Measurements from ENCODE around the gene ADPRH. TPM values are rescaled to one million over a fixed set of nuclear protein-coding genes. Genes with fewer than 3 reads are reported as not detected.

ADPRH gene
- total and polyA plus RNA-seq, 10 of the 15 experiments (the other 5 are each of a cell fraction or from before 2014, with no cell fraction given), result 2.3 to 32.6 (median 19.0) TPM

DNA sequence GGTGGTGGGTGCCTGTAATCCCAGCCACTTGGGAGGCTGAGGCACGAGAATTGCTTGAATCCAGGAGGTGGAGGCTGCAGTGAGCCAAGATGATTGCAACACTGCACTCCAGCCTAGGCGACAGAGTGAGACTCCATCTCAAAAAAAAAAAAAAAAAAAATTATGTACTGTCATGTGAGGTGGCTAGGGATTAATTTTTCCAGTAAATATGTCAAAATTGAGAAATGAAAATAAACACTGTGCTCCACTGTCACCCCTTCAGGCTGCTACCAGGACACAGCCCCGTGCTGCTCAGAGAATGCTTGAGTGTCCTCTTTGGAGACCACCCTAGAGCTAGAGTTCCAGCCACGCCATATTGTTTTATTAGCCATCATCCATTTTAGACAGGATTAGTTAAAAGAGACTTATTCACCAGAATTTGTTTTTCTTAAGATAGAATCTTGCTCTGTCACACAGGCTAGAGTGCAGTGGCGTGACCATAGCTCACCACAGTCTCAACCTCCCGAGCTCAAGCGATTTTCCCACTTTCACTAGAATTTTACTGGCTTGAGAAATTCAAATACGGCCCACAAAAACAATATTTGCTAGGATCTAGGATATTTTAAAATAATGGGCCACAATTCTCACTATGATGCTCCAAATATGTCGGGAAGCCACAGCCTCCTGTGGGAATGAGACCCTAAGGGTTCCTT, 20.5 kb upstream of the ADPRH start:
- Histone ChIP-seq H3K27me3 (replicated peaks in 1 of 2; ENCODE audit: control insufficient read depth in 2 of 2, insufficient read depth in 2 of 2, low read length in 1 of 2) (no peaks in the 10 kb centered on the region), H3K27ac (ENCODE audit: control insufficient read depth, insufficient read depth) (peak overlapping the region; percentile 98), H3K4me3 (peak overlapping the region; percentile 76), H3K36me3 (ENCODE audit: control insufficient read depth in 2 of 2, insufficient read depth in 2 of 2, low read length in 1 of 2) (peaks cover 0 to 3% of the 10 kb centered on the region in 2 experiments; a peak in 1 of 4 replicates), H3K79me2 (ENCODE audit: control insufficient read depth, insufficient read depth, low read length) (peaks cover 87% of the 10 kb centered on the region), H4K20me1 (ENCODE audit: control insufficient read depth, insufficient read depth) (no peaks in the 10 kb centered on the region), H3K4me2 (ENCODE audit: control insufficient read depth, insufficient read depth) (peak overlapping the region; percentile 98), H3K9ac (ENCODE audit: control insufficient read depth, insufficient read depth, low read length) (peak overlapping the region; percentile 99), H2AFZ (ENCODE audit: control insufficient read depth, low read depth, low read length) (peak overlapping the region; percentile 67), H3K9me3 (replicated peaks; ENCODE audit: control insufficient read depth, insufficient read depth, low read length) (peaks cover 2% of the 10 kb centered on the region; the same call in 1 of the 3 replicates), H3K4me1 (ENCODE audit: control insufficient read depth, insufficient read depth, low read length) (peaks cover 27% of the 10 kb centered on the region)
- FAIRE-seq, result no peak
- in situ Hi-C loops (cut with MboI), result no loop called here
- no peak for DNase-seq (ENCODE audit: low read depth, low spot score)
- ATAC-seq, result peak; percentile 3
- intact Hi-C loops (cut with micrococcal nuclease; ENCODE audit: unreplicated experiment), result loop anchor here (1.0 to 10.0 kb wide), 7 partner anchors 60 to 536 kb away; partner anchors contain the start of genes COX17, GSK3B, POGLUT1 and TIMMDC1
- BruUV-seq (replicated peaks), result TSS peak; percentile 48
- RAD21 ChIA-PET (ENCODE audit: unreplicated experiment), result interaction anchor here (0.7 to 11.9 kb wide), 22 partner anchors 8 to 318 kb away, joined by 3 to 239 read pairs (median 5); partner anchors contain the start of genes B4GALT4, COX17, PLA1A and TMEM39A
- WGBS (ENCODE audit: insufficient coverage, insufficient replicate concordance, low lambda C conversion rate, missing lambda C conversion rate), result under 1% methylated on average over 8 of the region's 9 CpGs
- SMC1A ChIA-PET (ENCODE audit: uncharacterized antibody, unreplicated experiment), result interaction anchor here (0.9 to 8.9 kb wide), 26 partner anchors 8 to 285 kb away, joined by 3 to 151 read pairs (median 5); partner anchors contain the start of genes ADPRH, COX17 and PLA1A
- POLR2A ChIA-PET, result interaction anchor here (0.7 to 6.4 kb wide), 15 partner anchors 9 to 131 kb away, joined by 3 to 104 read pairs (median 6); partner anchors contain the start of genes ADPRH, COX17, PLA1A and TIMMDC1
- CTCF ChIA-PET, result interaction anchor here (0.5 to 6.0 kb wide), 27 partner anchors 9 to 676 kb away, joined by 3 to 60 read pairs (median 5); partner anchors contain the start of genes ARHGAP31, COX17, TIMMDC1 and TMEM39A
- no peak for TF ChIP-seq NR2C2 (IDR thresholded peaks at IDR 0.05; ENCODE audit: borderline replicate concordance, control insufficient read depth, insufficient read length, low read depth)
- TF ChIP-seq, protein P1, sequence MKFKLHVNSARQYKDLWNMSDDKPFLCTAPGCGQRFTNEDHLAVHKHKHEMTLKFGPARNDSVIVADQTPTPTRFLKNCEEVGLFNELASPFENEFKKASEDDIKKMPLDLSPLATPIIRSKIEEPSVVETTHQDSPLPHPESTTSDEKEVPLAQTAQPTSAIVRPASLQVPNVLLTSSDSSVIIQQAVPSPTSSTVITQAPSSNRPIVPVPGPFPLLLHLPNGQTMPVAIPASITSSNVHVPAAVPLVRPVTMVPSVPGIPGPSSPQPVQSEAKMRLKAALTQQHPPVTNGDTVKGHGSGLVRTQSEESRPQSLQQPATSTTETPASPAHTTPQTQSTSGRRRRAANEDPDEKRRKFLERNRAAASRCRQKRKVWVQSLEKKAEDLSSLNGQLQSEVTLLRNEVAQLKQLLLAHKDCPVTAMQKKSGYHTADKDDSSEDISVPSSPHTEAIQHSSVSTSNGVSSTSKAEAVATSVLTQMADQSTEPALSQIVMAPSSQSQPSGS (IDR thresholded peaks at IDR 0.05; ENCODE audit: low read length), result no peak; the same call in 1 of the 2 replicates
- TF ChIP-seq MEF2B (IDR thresholded peaks at IDR 0.05; ENCODE audit: partially characterized antibody, poor library complexity, severe bottlenecking), result no peak
- 0 out of 2 replicates have a peak, but pooled peaks have one; percentile 55 for TF ChIP-seq MXI1 (IDR thresholded peaks at IDR 0.05; ENCODE audit: low read depth, low read length)
- TF ChIP-seq, protein P2, sequence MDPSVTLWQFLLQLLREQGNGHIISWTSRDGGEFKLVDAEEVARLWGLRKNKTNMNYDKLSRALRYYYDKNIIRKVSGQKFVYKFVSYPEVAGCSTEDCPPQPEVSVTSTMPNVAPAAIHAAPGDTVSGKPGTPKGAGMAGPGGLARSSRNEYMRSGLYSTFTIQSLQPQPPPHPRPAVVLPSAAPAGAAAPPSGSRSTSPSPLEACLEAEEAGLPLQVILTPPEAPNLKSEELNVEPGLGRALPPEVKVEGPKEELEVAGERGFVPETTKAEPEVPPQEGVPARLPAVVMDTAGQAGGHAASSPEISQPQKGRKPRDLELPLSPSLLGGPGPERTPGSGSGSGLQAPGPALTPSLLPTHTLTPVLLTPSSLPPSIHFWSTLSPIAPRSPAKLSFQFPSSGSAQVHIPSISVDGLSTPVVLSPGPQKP (IDR thresholded peaks at IDR 0.05; ENCODE audit: low read depth, low read length), result no peak
- TF ChIP-seq, protein P3, sequence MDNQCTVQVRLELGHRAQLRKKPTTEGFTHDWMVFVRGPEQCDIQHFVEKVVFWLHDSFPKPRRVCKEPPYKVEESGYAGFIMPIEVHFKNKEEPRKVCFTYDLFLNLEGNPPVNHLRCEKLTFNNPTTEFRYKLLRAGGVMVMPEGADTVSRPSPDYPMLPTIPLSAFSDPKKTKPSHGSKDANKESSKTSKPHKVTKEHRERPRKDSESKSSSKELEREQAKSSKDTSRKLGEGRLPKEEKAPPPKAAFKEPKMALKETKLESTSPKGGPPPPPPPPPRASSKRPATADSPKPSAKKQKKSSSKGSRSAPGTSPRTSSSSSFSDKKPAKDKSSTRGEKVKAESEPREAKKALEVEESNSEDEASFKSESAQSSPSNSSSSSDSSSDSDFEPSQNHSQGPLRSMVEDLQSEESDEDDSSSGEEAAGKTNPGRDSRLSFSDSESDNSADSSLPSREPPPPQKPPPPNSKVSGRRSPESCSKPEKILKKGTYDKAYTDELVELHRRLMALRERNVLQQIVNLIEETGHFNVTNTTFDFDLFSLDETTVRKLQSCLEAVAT (IDR thresholded peaks at IDR 0.05), result peak; percentile 63
- TF ChIP-seq MTA2 (IDR thresholded peaks at IDR 0.05; ENCODE audit: low read depth), result no peak
- 0 out of 2 replicates have a peak, but pooled peaks have one; percentile 18 for TF ChIP-seq RCOR1 (conservative IDR thresholded peaks at IDR 0.05; ENCODE audit: low read depth, low read length)
- 0 out of 2 replicates have a peak, but pooled peaks have one; percentile 16 for TF ChIP-seq TAF1 (IDR thresholded peaks at IDR 0.05; ENCODE audit: borderline replicate concordance, low read depth, low read length)
- TF ChIP-seq, protein P4, sequence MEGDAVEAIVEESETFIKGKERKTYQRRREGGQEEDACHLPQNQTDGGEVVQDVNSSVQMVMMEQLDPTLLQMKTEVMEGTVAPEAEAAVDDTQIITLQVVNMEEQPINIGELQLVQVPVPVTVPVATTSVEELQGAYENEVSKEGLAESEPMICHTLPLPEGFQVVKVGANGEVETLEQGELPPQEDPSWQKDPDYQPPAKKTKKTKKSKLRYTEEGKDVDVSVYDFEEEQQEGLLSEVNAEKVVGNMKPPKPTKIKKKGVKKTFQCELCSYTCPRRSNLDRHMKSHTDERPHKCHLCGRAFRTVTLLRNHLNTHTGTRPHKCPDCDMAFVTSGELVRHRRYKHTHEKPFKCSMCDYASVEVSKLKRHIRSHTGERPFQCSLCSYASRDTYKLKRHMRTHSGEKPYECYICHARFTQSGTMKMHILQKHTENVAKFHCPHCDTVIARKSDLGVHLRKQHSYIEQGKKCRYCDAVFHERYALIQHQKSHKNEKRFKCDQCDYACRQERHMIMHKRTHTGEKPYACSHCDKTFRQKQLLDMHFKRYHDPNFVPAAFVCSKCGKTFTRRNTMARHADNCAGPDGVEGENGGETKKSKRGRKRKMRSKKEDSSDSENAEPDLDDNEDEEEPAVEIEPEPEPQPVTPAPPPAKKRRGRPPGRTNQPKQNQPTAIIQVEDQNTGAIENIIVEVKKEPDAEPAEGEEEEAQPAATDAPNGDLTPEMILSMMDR (IDR thresholded peaks at IDR 0.05 in 2 of 3, conservative IDR thresholded peaks at IDR 0.05 in 1 of 3; ENCODE audit: control insufficient read depth in 2 of 3, extremely low read depth in 1 of 3, insufficient read depth in 1 of 3, low read depth in 3 of 3, low read length in 3 of 3), result 0 out of 6 replicates have a peak, but pooled peaks of 1 of the 3 experiments have one; percentile 2
- 0 out of 2 replicates have a peak, but pooled peaks have one; percentile 25 for TF ChIP-seq CREB1 (IDR thresholded peaks at IDR 0.05; ENCODE audit: low read depth)
- no peak for TF ChIP-seq NFXL1 (IDR thresholded peaks at IDR 0.05; ENCODE audit: borderline replicate concordance)
- peak; percentile 89 for TF ChIP-seq YY1 (IDR thresholded peaks at IDR 0.05; ENCODE audit: low read depth, low read length)
- TF ChIP-seq RUNX3 (IDR thresholded peaks at IDR 0.05; ENCODE audit: low read length), result peak; percentile 37; the same call in 1 of the 2 replicates
- TF ChIP-seq PAX5 (IDR thresholded peaks at IDR 0.05; ENCODE audit: borderline replicate concordance, low read depth, low read length), result peak; percentile 63; the same call in 1 of the 2 replicates
- peak in 1 of 2 experiments; percentile 1; a peak in 2 of 4 replicates for TF ChIP-seq IKZF2 (IDR thresholded peaks at IDR 0.05)
